WTC11 (cell line): ENCODE measurements around the gene SMARCD3.

Source experiments
- ELF4 ChIP-seq: sonication (generic); formaldehyde crosslinking; IDR thresholded peaks from 2 replicates; pipeline ENCODE4 v1.8.1; 2022; ENCODE audit warnings: low read depth, mild to moderate bottlenecking, moderate library complexity, missing genetic modification reagents
- JUN ChIP-seq: sonication (generic); formaldehyde crosslinking; IDR thresholded peaks from 2 replicates; pipeline ENCODE4 v1.8.0; 2023; ENCODE audit warnings: mild to moderate bottlenecking, missing genetic modification reagents
- TCF7 ChIP-seq: sonication (generic); formaldehyde crosslinking; IDR thresholded peaks from 2 replicates; pipeline ENCODE4 v1.8.0; 2022; ENCODE audit warnings: mild to moderate bottlenecking, low read depth, missing genetic modification reagents, moderate library complexity
- ZNF121 ChIP-seq: sonication (generic); formaldehyde crosslinking; IDR thresholded peaks from 2 replicates; pipeline ENCODE4 v1.8.0; 2023; ENCODE audit warnings: missing genetic modification reagents
- ZNF263 ChIP-seq: sonication (generic); formaldehyde crosslinking; IDR thresholded peaks from 2 replicates; pipeline ENCODE4 v1.8.1; 2022; ENCODE audit warnings: low read depth, mild to moderate bottlenecking, moderate library complexity, missing genetic modification reagents
- TF ChIP-seq, protein P1 (sequence below): fragments of 250-450 bp; sonication (Bioruptor Pico); IDR thresholded peaks from 2 replicates; pipeline ENCODE4 v1.8.0; 2021; ENCODE audit warnings: mild to moderate bottlenecking
- TF ChIP-seq, protein P2 (sequence below): fragments of 200-600 bp; IDR thresholded peaks from 2 replicates; pipeline ENCODE4 v1.8.0; 2022; ENCODE audit warnings: antibody characterized with exemption
- TF ChIP-seq, protein P3 (sequence below): sonication (generic); formaldehyde crosslinking; IDR thresholded peaks from 2 replicates; pipeline ENCODE4 v1.8.0; 2022; ENCODE audit warnings: missing genetic modification reagents
- TF ChIP-seq, protein P4 (sequence below): sonication (generic); formaldehyde crosslinking; IDR thresholded peaks from 2 replicates; pipeline ENCODE4 v1.8.1; 2022; ENCODE audit warnings: low read depth, missing genetic modification reagents, borderline replicate concordance

DNA sequence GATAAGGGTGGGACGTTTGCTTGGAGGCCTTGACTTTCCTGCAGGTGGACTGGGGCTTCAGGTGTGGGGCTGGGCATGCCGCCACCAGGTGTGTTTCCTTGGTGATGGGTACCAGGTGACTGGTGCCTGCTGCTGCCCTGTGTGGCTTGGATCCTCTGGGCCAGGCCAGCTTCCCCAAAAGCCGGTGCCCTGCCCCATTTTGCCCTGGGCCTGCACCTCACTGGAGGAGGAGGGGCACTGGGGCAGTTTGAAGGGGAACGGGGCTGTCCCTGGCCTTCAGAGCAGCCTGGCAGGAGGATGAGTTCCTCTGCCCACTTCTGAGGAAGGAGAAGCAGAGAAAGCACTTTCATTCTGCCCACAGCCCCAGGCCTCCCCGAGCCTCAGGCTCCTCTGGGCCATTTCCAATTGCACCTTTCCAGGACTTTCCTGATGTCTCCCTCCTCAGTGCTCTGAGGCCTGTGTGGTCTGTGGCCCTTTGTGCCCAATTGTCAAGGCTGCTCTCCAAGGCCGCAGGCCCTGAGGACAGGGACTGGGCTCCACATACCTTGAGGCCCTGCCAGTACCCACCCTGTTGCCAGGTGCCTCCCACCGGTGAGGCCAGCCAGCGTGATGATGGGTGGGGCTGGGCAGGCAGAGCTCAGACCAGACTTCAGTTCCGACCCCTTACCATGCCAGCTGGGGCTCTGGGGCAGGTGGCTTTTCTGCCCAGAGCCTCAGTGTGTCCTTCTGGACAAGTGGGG is 25.3 kb upstream of the SMARCD3 start:
- TF ChIP-seq, protein P1, sequence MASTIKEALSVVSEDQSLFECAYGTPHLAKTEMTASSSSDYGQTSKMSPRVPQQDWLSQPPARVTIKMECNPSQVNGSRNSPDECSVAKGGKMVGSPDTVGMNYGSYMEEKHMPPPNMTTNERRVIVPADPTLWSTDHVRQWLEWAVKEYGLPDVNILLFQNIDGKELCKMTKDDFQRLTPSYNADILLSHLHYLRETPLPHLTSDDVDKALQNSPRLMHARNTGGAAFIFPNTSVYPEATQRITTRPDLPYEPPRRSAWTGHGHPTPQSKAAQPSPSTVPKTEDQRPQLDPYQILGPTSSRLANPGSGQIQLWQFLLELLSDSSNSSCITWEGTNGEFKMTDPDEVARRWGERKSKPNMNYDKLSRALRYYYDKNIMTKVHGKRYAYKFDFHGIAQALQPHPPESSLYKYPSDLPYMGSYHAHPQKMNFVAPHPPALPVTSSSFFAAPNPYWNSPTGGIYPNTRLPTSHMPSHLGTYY (CRISPR knock-in tag): no peak
- TF ChIP-seq, protein P2, sequence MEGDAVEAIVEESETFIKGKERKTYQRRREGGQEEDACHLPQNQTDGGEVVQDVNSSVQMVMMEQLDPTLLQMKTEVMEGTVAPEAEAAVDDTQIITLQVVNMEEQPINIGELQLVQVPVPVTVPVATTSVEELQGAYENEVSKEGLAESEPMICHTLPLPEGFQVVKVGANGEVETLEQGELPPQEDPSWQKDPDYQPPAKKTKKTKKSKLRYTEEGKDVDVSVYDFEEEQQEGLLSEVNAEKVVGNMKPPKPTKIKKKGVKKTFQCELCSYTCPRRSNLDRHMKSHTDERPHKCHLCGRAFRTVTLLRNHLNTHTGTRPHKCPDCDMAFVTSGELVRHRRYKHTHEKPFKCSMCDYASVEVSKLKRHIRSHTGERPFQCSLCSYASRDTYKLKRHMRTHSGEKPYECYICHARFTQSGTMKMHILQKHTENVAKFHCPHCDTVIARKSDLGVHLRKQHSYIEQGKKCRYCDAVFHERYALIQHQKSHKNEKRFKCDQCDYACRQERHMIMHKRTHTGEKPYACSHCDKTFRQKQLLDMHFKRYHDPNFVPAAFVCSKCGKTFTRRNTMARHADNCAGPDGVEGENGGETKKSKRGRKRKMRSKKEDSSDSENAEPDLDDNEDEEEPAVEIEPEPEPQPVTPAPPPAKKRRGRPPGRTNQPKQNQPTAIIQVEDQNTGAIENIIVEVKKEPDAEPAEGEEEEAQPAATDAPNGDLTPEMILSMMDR: no peak
- no peak for TF ChIP-seq JUN (CRISPR knock-in tag)
- TF ChIP-seq ZNF121 (CRISPR knock-in tag): no peak
- TF ChIP-seq, protein P3, sequence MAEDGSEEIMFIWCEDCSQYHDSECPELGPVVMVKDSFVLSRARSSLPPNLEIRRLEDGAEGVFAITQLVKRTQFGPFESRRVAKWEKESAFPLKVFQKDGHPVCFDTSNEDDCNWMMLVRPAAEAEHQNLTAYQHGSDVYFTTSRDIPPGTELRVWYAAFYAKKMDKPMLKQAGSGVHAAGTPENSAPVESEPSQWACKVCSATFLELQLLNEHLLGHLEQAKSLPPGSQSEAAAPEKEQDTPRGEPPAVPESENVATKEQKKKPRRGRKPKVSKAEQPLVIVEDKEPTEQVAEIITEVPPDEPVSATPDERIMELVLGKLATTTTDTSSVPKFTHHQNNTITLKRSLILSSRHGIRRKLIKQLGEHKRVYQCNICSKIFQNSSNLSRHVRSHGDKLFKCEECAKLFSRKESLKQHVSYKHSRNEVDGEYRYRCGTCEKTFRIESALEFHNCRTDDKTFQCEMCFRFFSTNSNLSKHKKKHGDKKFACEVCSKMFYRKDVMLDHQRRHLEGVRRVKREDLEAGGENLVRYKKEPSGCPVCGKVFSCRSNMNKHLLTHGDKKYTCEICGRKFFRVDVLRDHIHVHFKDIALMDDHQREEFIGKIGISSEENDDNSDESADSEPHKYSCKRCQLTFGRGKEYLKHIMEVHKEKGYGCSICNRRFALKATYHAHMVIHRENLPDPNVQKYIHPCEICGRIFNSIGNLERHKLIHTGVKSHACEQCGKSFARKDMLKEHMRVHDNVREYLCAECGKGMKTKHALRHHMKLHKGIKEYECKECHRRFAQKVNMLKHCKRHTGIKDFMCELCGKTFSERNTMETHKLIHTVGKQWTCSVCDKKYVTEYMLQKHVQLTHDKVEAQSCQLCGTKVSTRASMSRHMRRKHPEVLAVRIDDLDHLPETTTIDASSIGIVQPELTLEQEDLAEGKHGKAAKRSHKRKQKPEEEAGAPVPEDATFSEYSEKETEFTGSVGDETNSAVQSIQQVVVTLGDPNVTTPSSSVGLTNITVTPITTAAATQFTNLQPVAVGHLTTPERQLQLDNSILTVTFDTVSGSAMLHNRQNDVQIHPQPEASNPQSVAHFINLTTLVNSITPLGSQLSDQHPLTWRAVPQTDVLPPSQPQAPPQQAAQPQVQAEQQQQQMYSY: no peak
- no peak for TF ChIP-seq ZNF263
- TF ChIP-seq ELF4 (CRISPR knock-in tag): no peak
- TF ChIP-seq, protein P4, sequence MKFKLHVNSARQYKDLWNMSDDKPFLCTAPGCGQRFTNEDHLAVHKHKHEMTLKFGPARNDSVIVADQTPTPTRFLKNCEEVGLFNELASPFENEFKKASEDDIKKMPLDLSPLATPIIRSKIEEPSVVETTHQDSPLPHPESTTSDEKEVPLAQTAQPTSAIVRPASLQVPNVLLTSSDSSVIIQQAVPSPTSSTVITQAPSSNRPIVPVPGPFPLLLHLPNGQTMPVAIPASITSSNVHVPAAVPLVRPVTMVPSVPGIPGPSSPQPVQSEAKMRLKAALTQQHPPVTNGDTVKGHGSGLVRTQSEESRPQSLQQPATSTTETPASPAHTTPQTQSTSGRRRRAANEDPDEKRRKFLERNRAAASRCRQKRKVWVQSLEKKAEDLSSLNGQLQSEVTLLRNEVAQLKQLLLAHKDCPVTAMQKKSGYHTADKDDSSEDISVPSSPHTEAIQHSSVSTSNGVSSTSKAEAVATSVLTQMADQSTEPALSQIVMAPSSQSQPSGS (CRISPR knock-in tag): no peak
- no peak for TF ChIP-seq TCF7 (CRISPR knock-in tag)
